Activated naive CD8-positive, alpha-beta T cell treated with anti-CD3 and anti-CD28 coated beads, Interleukin-2, amount 50 U/mL, for 24 hours (primary cell): ENCODE results near the gene SERPINB12.

Experiments used
- ATAC-seq: fragments of 150-1000 bp; cut with Tn5 transposase; one replicate; pipeline ENCODE4 v1.10.0; 2021
- DNase-seq: peaks from one replicate; pipeline ENCODE4 v3.0.0; 2021
- H3K27ac Mint-ChIP-seq: one replicate; pipeline ENCODE4 v1.8.0; 2021; ENCODE audit warnings: mild to moderate bottlenecking, mixed read lengths
- H3K27me3 Mint-ChIP-seq: one replicate; pipeline ENCODE4 v1.8.0; 2021; ENCODE audit warnings: mixed read lengths
- H3K36me3 Mint-ChIP-seq: one replicate; pipeline ENCODE4 v1.8.0; 2021; ENCODE audit warnings: low read depth, mixed read lengths
- H3K4me1 Mint-ChIP-seq: one replicate; pipeline ENCODE4 v1.8.0; 2021; ENCODE audit warnings: mixed read lengths
- H3K4me3 Mint-ChIP-seq: one replicate; pipeline ENCODE4 v1.8.0; 2021; ENCODE audit warnings: mild to moderate bottlenecking, moderate library complexity, mixed read lengths
- H3K9me3 Mint-ChIP-seq: one replicate; pipeline ENCODE4 v1.8.0; 2021; ENCODE audit warnings: mixed read lengths

SERPINB12 gene

DNA sequence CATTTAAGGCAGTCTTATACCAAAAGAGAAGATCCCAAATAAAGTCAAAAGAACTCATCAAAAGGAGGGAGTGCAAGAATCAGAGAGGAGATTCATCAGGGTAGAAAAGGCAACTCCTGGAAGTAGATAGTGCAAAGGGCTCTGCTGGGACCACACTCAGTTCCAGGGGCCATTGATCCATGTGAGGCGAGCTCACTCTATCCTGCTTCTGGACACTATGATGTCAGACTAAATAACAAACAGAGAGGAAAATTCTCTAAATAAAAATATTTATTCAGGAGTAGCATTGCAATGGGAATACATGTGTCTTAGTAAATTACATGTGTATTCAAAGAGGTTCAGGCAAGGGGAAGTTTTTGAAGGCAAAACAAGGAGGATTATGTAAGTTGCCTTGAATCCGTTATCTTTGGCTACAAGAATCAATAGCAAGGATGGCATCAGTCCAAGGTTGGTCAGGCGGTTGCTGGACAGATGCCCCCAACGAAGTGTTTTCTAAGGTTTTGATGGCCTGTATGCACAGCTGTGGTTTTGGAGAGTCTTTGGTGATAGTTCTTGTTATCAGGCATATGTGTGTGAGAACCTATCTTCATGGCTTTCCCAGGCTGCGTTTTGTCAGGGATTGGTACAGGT is 13.2 kb upstream of the SERPINB12 start:
- Mint-ChIP-seq H3K36me3 (no peaks in the 10 kb centered on the region), H3K4me3 (no peak overlapping the region), H3K27me3 (peaks cover 8% of the 10 kb centered on the region), H3K4me1 (no peaks in the 10 kb centered on the region), H3K27ac (no peak overlapping the region), H3K9me3 (no peaks in the 10 kb centered on the region)
- DNase-seq (no peak), ATAC-seq (no peak)

DNA sequence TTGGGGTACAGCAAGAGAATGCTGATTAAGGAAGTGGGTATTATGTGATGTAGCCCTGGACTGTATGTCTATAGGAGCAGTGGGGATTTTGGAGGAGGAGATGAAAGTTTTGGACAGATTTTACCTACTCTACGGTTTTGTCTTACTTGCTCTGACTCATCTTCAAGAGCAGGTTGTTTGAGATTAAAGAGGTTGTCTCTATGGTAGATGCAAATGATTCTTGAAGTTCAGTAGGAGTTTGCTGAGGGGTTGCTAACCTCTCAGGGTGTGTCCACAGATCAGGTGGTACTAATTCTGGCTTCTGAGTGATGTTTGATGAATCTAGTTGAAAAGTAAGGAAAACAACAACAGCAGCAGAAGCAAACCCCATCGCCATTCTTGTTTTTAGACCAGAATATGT is 9.7 kb upstream of the SERPINB12 start:
- H3K27ac Mint-ChIP-seq: no peak overlapping the region
- DNase-seq: no peak
- peaks cover 8% of the 10 kb centered on the region for H3K27me3 Mint-ChIP-seq
- no peak overlapping the region for H3K4me3 Mint-ChIP-seq
- H3K4me1 Mint-ChIP-seq: peaks cover 1% of the 10 kb centered on the region
- no peaks in the 10 kb centered on the region for H3K36me3 Mint-ChIP-seq
- no peak for ATAC-seq
- no peaks in the 10 kb centered on the region for H3K9me3 Mint-ChIP-seq

DNA sequence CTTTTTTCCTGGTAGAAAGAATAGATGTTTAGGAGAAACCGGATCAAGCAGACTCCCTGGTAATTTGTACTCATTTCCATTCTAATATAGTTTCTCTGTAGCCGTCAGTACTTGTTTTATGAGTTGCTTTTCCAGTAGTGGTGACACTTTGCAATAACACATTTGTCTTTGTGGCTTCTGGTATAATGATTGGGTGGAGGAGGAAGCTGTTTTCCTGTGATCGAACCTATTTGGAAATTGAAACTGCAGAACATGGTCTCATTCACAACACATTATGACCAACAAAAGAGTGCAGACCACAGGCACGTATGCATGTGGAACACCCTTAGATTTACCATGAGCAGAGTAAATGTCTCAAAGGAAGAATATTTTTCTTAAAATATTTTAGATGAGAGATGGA is 7.6 kb upstream of the SERPINB12 start:
- no peaks in the 10 kb centered on the region for H3K36me3 Mint-ChIP-seq
- H3K9me3 Mint-ChIP-seq: no peaks in the 10 kb centered on the region
- no peak overlapping the region for H3K27ac Mint-ChIP-seq
- peaks cover 4% of the 10 kb centered on the region for H3K27me3 Mint-ChIP-seq
- no peak for ATAC-seq
- no peak for DNase-seq
- H3K4me1 Mint-ChIP-seq: peaks cover 1% of the 10 kb centered on the region
- H3K4me3 Mint-ChIP-seq: no peak overlapping the region

DNA sequence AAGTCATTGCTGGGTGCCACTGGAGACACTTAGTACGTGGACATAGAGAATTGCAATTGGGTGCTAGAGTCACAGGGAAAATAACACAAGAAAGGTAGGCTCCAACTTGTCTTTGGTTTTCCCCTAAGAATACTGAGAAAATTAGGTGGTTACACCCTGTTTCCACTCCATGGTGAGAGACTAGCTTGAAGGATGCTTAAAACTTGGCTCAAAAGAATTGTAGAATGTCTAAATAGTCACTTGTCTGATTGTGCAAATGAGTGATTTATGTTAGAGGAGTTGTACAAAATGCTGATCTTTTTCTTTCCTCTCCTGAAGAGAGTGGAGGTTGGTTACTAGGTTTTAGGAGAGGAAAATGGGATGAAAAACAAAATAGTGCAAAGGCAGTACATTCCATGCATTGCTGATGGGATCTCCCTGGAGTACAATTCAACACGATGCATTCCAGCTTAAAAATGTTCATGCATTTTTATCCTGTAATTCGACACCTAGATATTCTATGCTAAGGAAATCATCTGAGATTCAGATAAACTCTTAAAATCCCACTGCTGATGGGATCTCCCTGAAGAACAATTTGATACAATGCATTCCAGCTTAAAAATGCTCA is 2.2 kb upstream of the SERPINB12 start:
- Mint-ChIP-seq H3K4me3 (no peak overlapping the region), H3K9me3 (no peaks in the 10 kb centered on the region), H3K27me3 (peaks cover 9% of the 10 kb centered on the region), H3K4me1 (no peaks in the 10 kb centered on the region), H3K27ac (no peak overlapping the region), H3K36me3 (no peaks in the 10 kb centered on the region)
- DNase-seq (no peak), ATAC-seq (no peak)

DNA sequence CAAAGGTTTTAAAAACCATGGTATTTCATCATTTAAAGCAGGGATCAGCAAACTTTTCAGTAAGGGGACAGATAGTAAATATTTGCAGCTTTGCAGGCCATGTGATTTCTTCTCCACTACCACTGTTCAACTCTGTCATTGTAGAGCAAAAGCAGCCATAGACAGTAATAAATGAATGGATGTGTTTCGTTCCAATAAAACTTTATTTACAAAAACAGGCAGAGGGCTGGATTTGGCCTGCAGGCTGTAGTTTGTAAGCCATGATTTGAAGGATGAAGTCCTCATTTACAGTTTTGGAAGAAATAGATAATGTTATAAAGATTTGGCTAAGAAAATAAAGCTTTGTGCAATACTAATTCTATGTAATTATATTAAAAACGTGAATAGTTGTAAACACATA is 1.8 kb downstream of the SERPINB12 start:
- DNase-seq: no peak
- ATAC-seq: no peak
- Mint-ChIP-seq H3K27me3 (peaks cover 13% of the 10 kb centered on the region), H3K9me3 (no peaks in the 10 kb centered on the region), H3K4me1 (no peaks in the 10 kb centered on the region), H3K4me3 (no peak overlapping the region), H3K27ac (no peak overlapping the region), H3K36me3 (no peaks in the 10 kb centered on the region)

DNA sequence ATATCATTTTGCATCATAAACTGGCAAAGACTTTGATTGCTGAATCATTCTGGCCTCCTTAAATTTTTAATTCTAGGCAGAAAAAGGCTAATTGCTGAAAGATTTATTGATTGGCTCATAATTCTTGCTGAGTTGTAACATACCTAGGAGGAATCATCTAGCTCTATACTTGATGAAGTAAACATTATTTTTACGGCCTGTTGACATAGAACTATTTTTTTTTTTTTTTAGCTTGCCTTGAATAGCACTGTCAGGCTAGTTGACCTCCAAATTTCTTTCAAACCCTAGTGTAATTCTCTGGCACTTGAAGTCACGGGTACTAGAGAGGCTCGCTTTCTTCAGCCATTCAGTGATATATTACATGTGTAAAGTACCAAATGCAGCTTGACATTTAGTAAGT is 2.8 kb downstream of the SERPINB12 start:
- no peak overlapping the region for H3K27ac Mint-ChIP-seq
- peaks cover 8% of the 10 kb centered on the region for H3K27me3 Mint-ChIP-seq
- no peaks in the 10 kb centered on the region for H3K9me3 Mint-ChIP-seq
- H3K4me1 Mint-ChIP-seq: no peaks in the 10 kb centered on the region
- no peak overlapping the region for H3K4me3 Mint-ChIP-seq
- no peaks in the 10 kb centered on the region for H3K36me3 Mint-ChIP-seq
- ATAC-seq: no peak
- DNase-seq: no peak

DNA sequence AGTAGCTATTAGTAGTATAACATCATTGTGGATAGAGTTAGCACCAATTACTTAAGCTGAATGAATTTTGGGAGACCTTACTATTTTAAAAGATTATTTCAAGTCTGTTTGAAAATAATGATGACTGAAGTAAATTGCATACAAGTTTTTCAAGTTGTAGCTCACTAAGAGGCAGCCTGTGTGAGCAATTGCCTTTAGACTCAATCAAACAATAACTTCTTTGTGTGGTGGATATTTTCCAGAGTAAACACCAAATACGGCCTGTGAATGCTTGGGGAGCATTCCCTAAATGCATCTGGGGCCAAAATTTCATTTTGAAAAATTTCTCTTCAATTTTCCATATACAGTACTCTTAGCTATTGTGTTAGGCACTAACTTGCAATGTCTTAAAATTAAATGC is 7.9 kb downstream of the SERPINB12 start:
- DNase-seq (no peak), ATAC-seq (no peak)
- no peaks in the 10 kb centered on the region for H3K4me1 Mint-ChIP-seq
- H3K27ac Mint-ChIP-seq: no peak overlapping the region
- H3K4me3 Mint-ChIP-seq: no peak overlapping the region
- peaks cover 12% of the 10 kb centered on the region for H3K27me3 Mint-ChIP-seq
- no peaks in the 10 kb centered on the region for H3K9me3 Mint-ChIP-seq
- no peaks in the 10 kb centered on the region for H3K36me3 Mint-ChIP-seq

DNA sequence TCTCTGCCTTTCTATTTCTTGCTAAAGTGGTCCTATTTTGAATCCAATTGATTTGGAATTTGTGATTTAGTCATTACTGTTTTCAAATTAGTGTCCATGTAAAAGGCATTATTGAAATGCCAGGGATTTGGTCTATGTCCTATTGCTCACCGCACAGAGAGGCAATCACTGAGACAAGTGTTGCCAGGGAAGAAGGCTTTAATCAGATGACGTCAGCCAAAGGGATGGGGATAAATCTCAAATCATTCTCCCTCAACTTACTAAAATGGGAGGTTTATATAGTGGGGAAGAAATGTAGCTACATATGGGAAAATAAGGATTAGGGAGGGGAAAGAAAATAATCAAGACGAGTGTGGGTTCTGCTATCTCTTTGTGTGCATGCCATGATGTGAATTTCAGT is 9.6 kb downstream of the SERPINB12 start:
- Mint-ChIP-seq H3K4me3 (no peak overlapping the region), H3K36me3 (no peaks in the 10 kb centered on the region), H3K9me3 (no peaks in the 10 kb centered on the region), H3K27ac (no peak overlapping the region), H3K4me1 (no peaks in the 10 kb centered on the region), H3K27me3 (peaks cover 11% of the 10 kb centered on the region)
- ATAC-seq (no peak), DNase-seq (no peak)

DNA sequence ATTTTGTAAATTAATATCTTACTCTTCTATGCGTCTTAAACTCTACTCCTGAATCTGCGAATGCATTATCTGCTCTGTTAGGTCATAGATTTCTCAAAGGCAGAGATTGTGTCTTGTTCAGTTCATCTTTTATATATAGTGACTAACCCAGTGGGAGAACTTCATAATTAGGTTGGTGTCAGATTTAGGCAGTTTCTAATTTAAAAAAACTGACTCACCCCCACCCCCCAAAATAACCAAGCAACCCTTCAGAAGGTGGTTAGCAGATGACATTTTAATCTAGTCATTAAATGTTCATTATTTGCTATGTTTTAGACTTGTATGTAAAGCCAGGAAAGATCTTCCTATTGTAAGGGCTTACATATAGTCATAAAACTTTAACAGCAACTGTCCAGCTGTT is 10.4 kb downstream of the SERPINB12 start:
- H3K9me3 Mint-ChIP-seq: no peaks in the 10 kb centered on the region
- H3K4me1 Mint-ChIP-seq: no peaks in the 10 kb centered on the region
- H3K36me3 Mint-ChIP-seq: no peaks in the 10 kb centered on the region
- no peak overlapping the region for H3K27ac Mint-ChIP-seq
- DNase-seq: no peak
- no peak for ATAC-seq
- peaks cover 8% of the 10 kb centered on the region for H3K27me3 Mint-ChIP-seq
- no peak overlapping the region for H3K4me3 Mint-ChIP-seq

DNA sequence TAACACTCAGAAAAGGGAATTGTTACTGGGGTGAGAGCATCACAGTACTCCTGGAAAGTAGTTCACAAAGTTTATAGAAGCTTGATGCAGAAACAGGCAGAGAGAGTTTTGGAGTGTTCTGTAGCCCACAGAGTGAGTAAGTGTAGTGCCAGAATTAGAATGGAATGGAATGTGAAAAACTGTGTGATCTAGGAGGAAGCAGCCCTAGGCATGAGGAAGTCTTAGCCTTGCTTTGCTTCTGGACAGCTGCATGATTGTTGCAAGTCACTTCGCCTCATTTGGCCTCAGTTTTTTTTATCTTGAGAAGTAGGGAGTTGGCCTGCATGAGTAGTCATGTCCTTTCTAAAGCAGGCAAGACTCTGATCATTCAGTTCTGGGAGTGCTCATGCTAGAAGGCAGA is 10.9 kb downstream of the SERPINB12 start:
- ATAC-seq (no peak), DNase-seq (no peak)
- H3K4me1 Mint-ChIP-seq: no peaks in the 10 kb centered on the region
- H3K27me3 Mint-ChIP-seq: peaks cover 8% of the 10 kb centered on the region
- H3K9me3 Mint-ChIP-seq: no peaks in the 10 kb centered on the region
- H3K36me3 Mint-ChIP-seq: no peaks in the 10 kb centered on the region
- no peak overlapping the region for H3K4me3 Mint-ChIP-seq
- H3K27ac Mint-ChIP-seq: no peak overlapping the region

DNA sequence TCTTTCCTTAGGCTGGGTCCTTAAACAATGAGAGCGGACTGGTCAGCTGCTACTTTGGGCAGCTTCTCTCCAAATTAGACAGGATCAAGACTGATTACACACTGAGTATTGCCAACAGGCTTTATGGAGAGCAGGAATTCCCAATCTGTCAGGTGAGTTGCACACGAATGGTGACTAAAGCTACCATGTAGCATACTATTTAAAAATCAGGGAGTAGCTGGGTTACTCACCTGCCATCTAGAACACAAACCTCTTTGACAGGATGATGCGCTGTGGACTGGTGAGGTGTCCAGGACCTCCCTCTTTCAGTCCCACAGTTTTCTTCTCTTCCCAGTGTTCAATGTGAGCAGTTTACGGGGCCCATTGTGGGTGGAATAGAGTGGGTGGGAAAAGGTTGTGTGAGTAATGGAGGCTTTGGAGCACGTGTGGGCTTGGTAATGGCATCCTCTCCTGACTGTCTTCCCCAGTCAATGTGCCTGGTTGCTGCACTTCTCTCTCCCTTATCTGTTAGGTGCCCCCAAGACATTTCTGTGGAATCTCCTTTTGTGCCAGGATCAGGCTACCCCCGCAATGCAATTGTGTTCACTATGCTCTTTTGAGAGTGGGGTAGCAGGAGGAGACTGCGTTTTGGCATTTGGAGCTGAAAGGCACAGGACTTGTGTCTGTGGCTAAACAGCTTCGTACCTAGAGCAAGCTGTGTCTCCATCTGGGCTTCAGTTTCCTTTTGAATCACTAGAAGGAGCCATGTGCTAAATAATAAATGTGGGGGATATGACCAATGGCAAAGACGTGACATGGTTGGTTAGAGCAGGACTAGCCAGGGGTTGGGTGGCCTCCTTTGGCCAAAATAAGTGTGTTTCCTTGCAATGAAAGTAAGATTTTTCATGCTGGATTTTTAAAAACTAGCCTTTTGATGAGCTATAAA is 17.7 kb downstream of the SERPINB12 start:
- Mint-ChIP-seq H3K27ac (no peak overlapping the region), H3K27me3 (peaks cover 8% of the 10 kb centered on the region), H3K4me1 (no peaks in the 10 kb centered on the region), H3K36me3 (no peaks in the 10 kb centered on the region), H3K4me3 (no peak overlapping the region), H3K9me3 (no peaks in the 10 kb centered on the region)
- ATAC-seq: no peak
- DNase-seq: no peak

DNA sequence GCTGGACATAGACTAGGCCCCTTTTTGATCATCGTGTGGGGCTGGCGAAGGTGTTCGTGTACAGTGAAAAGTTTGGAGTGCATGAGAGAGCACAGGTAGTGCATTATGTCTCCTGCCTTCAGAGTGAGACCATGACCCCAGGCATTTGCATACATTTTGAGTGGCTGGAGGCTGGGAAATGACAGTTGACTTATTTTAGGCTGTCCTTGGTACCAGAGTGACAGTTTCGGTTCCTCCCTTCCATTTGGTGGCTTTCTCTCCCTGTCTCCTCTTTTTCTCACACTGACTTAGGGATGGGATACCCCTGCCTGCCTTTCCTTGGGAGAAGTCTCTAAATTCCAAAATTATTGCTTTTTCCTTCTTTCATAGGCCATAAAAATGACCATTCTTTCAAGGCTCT is 20.1 kb downstream of the SERPINB12 start:
- Mint-ChIP-seq H3K9me3 (no peaks in the 10 kb centered on the region), H3K36me3 (no peaks in the 10 kb centered on the region), H3K4me3 (no peak overlapping the region), H3K27ac (no peak overlapping the region), H3K4me1 (no peaks in the 10 kb centered on the region), H3K27me3 (peaks cover 8% of the 10 kb centered on the region)
- ATAC-seq (no peak), DNase-seq (no peak)

DNA sequence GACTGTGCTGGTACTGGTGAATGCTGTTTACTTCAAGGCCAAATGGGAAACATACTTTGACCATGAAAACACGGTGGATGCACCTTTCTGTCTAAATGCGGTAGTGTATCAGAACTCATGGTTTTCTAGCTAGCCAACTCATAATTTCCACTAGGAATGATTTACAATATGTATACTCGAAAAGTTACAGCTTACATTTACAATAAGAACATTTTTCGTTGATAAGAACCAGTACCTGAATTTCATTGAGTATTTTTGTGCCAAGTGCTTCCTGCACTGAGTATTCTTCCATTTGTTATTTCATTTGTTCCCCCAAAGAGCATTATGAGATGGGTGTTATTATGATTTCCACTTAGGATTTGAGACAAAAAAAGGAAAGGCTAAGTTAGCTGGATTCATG is 21.9 kb downstream of the SERPINB12 start:
- H3K4me3 Mint-ChIP-seq: no peak overlapping the region
- H3K9me3 Mint-ChIP-seq: no peaks in the 10 kb centered on the region
- peaks cover 12% of the 10 kb centered on the region for H3K27me3 Mint-ChIP-seq
- DNase-seq: no peak
- no peak for ATAC-seq
- no peaks in the 10 kb centered on the region for H3K36me3 Mint-ChIP-seq
- no peaks in the 10 kb centered on the region for H3K4me1 Mint-ChIP-seq
- no peak overlapping the region for H3K27ac Mint-ChIP-seq

DNA sequence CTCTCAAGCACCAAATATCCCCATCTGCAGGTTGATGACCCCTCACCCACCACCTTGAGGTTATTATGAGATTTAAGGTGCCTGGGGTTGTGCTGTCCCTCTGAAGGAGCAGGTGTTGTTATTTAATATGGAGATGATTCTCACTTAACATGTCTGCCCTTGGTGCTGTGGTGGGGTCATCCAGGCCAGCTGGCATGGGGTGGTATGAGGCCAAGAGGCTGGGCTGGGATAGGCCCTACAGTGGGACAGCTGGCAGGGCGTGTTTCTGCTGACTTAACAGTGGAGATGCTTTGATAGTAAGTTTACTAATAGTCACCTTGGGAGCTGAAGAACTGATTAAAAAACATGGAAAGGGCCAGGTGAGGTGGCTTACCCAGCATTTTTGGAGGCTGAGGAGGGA is 22.4 kb downstream of the SERPINB12 start:
- H3K4me1 Mint-ChIP-seq: no peaks in the 10 kb centered on the region
- no peak overlapping the region for H3K4me3 Mint-ChIP-seq
- no peaks in the 10 kb centered on the region for H3K36me3 Mint-ChIP-seq
- DNase-seq: no peak
- H3K27me3 Mint-ChIP-seq: peaks cover 9% of the 10 kb centered on the region
- H3K27ac Mint-ChIP-seq: no peak overlapping the region
- no peaks in the 10 kb centered on the region for H3K9me3 Mint-ChIP-seq
- no peak for ATAC-seq

DNA sequence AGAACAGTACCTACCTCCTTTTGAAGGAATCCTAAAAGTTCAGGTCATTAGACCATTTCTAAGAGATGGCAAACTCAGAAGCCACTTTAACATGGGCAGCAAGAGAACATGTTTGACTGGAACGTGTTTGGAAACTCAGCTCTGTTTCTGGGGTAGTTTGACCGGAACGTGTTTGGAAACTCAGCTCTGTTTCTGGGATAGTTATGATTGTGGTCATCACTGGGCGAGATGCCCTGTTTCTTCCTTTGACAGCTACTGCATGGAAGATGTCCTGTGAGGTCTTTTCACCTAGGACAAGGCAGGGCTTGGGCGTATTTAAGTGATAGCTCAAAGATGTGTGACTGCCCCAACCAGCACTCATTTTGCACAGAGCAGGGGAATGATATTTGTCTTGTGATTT is 25.1 kb downstream of the SERPINB12 start:
- Mint-ChIP-seq H3K27me3 (peaks cover 5% of the 10 kb centered on the region), H3K36me3 (no peaks in the 10 kb centered on the region), H3K4me1 (no peaks in the 10 kb centered on the region), H3K4me3 (no peak overlapping the region), H3K9me3 (no peaks in the 10 kb centered on the region), H3K27ac (no peak overlapping the region)
- no peak for ATAC-seq
- DNase-seq: no peak
